Activated CD4-positive, alpha-beta memory T cell treated with anti-CD3 and anti-CD28 coated beads, Interleukin-2, amount 10 ng/mL, durations not matched to agents 7 days and 5 days (primary cell): ENCODE measurements around the gene LMBR1L. TPM values are rescaled to one million over a fixed set of nuclear protein-coding genes. Genes with fewer than 3 reads are reported as not detected.
"Not testable (repeated sequence)": the region's sequence is repeated elsewhere in the genome, so short reads cannot be mapped to it uniquely, and the experiment has no call there.

Experiments
- CTCF ChIA-PET: fragments of 350-600 bp; sonication (Branson Sonifier 250); formaldehyde crosslinking; loops from one replicate; lab custom pipeline; 2021; ENCODE audit warnings: antibody characterized with exemption, inconsistent platforms; lab: Charles Lee
- POLR2A ChIA-PET: fragments of 350-600 bp; sonication (Branson Sonifier 250); formaldehyde crosslinking; loops from one replicate; lab custom pipeline; 2021; ENCODE audit warnings: antibody characterized with exemption; lab: Charles Lee
- DNase-seq: peaks from one replicate; pipeline ENCODE4 v3.0.0-alpha.2; 2020
- H3K27ac Mint-ChIP-seq: one replicate; pipeline ENCODE4 v1.8.0; 2021; ENCODE audit warnings: mild to moderate bottlenecking, mixed read lengths
- H3K27me3 Mint-ChIP-seq: one replicate; pipeline ENCODE4 v1.8.0; 2021; ENCODE audit warnings: mixed read lengths
- H3K36me3 Mint-ChIP-seq: one replicate; pipeline ENCODE4 v1.8.0; 2021; ENCODE audit warnings: low read depth, mixed read lengths
- H3K4me1 Mint-ChIP-seq: one replicate; pipeline ENCODE4 v1.8.0; 2021; ENCODE audit warnings: mixed read lengths
- H3K4me3 Mint-ChIP-seq: one replicate; pipeline ENCODE4 v1.8.0; 2021; ENCODE audit warnings: mild to moderate bottlenecking, mixed read lengths
- H3K9me3 Mint-ChIP-seq: one replicate; pipeline ENCODE4 v1.8.0; 2021; ENCODE audit warnings: mixed read lengths
- total RNA-seq, 2 experiments: library from RNA; stranded (reverse); gene quantifications; one replicate each; pipeline ENCODE4 v1.2.3, GENCODE V29; 2021

The LMBR1L gene, protein sequence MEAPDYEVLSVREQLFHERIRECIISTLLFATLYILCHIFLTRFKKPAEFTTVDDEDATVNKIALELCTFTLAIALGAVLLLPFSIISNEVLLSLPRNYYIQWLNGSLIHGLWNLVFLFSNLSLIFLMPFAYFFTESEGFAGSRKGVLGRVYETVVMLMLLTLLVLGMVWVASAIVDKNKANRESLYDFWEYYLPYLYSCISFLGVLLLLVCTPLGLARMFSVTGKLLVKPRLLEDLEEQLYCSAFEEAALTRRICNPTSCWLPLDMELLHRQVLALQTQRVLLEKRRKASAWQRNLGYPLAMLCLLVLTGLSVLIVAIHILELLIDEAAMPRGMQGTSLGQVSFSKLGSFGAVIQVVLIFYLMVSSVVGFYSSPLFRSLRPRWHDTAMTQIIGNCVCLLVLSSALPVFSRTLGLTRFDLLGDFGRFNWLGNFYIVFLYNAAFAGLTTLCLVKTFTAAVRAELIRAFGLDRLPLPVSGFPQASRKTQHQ
- 10 to 100 TPM; 82.8 to 85.3 TPM for total RNA-seq

DNA sequence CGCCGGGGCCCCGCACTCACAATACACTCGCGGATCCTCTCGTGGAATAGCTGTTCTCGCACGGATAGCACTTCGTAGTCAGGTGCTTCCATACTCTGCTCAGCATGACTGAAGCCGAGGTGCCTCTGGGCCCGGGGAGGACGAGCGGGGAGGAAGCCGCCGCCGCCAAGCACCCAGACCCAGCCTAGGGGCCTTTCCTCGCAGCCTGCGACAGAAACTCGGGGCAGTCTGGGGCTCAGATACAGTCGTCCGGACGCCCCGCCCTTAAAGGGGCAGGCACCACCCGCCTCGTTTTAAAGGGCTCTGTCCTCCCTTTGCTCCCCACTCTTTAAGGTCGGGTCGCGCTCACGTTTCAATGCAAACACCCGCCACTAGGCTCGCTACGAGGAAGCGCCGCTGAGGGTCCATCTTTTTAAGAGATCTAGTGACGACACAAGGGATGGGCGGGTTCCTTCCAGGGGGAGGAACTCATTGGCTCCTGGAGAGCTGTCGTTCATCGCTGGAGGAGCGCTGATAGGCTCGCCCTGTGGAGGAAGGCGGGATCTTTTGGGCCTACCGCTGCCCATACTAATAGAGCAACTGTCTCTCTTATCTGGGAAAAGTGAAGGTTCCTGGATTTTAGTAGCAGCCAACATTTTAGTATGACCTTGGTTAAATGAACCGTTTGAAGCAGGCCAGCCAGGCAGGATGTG is at the start of gene LMBR1L:
LMBR1L (minus strand) TSS at position 384 of the 692 bp plus-strand sequence; CDS start at position 92, 292 bp downstream.
- ChIA-PET CTCF (interaction anchor here (1.0 to 5.8 kb wide), 18 partner anchors 10 to 125 kb away, joined by 3 to 46 read pairs (median 5); partner anchors contain the start of genes DHH, RHEBL1 and TUBA1B), POLR2A (interaction anchor here (0.8 to 6.7 kb wide), 16 partner anchors 9 to 154 kb away, joined by 3 to 132 read pairs (median 8); partner anchors contain the start of genes DHH, RHEBL1, TUBA1A and TUBA1B)
- H3K4me1 Mint-ChIP-seq: peaks cover 31% of the 10 kb centered on the region
- DNase-seq: peak; percentile 97
- peaks cover 2% of the 10 kb centered on the region for H3K27me3 Mint-ChIP-seq
- peak within 1 kb of the TSS; percentile 82 for H3K27ac Mint-ChIP-seq
- peaks cover 11% of the 10 kb centered on the region for H3K36me3 Mint-ChIP-seq
- no peaks in the 10 kb centered on the region for H3K9me3 Mint-ChIP-seq
- peak within 1 kb of the TSS; percentile 88 for H3K4me3 Mint-ChIP-seq

DNA sequence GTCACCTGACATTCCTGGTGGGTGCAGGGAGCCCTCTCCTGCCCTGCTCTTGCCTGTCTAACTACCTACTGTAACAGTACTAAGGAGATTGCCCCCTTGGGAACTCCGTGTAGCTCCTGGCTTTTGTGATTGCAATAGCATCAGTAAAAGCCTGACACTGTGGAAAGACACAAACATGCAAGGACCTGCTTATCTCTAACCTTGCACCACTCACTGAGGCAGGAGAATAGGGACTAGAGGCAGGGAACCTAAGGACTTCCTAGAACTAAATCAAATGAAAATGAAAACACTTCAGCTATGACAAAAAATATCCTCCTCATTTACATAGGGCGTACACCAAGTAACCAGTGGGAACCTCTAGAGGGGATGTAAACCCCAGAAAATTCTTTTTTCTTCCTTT is 49.8 kb upstream of the LMBR1L start:
- H3K9me3 Mint-ChIP-seq: no peaks in the 10 kb centered on the region
- no peak overlapping the region for H3K4me3 Mint-ChIP-seq
- CTCF ChIA-PET: interaction anchor here (0.6 kb wide), 1 partner anchor 238 kb away, joined by 5 read pairs; no protein-coding TSS in a partner anchor
- no peaks in the 10 kb centered on the region for H3K36me3 Mint-ChIP-seq
- H3K27me3 Mint-ChIP-seq: no peaks in the 10 kb centered on the region
- POLR2A ChIA-PET: no interaction called here
- DNase-seq: no peak
- H3K27ac Mint-ChIP-seq: no peak overlapping the region
- H3K4me1 Mint-ChIP-seq: no peaks in the 10 kb centered on the region

DNA sequence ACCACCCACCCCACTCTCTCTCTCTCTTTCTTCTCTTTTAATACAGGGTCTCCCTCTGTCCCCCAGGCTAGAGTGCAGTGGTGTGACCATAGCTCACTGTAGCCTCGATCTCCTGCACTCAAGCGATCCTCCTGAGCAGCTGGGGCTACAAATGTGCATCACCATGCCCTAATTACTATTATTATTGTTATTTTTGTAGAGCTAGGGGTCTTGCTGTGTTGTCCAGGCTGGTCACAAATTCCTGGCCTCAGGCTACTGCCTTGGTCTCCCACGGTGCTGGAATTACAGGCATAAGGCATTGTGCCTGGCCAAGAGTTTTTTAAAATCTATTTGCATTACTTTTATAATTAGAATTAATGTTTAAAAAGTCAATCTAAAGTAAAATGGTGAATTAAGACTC is 43.6 kb upstream of the LMBR1L start:
- ChIA-PET CTCF (no interaction called here), POLR2A (interaction anchor here (1.0 kb wide), 1 partner anchor 24 kb away, joined by 3 read pairs; no protein-coding TSS in a partner anchor)
- no peaks in the 10 kb centered on the region for H3K27me3 Mint-ChIP-seq
- no peak overlapping the region for H3K4me3 Mint-ChIP-seq
- H3K27ac Mint-ChIP-seq: no peak overlapping the region
- no peak for DNase-seq
- H3K9me3 Mint-ChIP-seq: no peaks in the 10 kb centered on the region
- H3K4me1 Mint-ChIP-seq: peaks cover 4% of the 10 kb centered on the region
- H3K36me3 Mint-ChIP-seq: no peaks in the 10 kb centered on the region

DNA sequence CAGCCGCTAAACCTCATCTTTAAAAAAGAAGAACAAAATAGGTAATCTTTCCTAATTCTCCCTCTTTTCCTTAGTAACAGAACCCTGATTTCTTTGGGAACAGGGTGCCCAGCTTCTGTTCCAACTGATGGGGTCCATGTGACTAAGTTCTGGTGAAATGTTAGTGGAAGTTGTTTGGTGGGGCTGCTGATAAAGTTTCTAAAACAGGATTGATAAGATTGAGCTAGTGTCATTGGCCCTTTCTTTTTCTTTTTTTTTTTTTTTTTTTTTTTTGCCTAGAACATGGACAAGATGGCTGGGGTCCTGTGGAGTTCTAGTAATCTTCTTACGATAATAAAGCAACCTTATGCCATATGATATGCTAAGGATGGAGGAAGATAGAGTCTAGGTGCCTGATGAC is 36.7 kb upstream of the LMBR1L start:
- Mint-ChIP-seq H3K36me3 (no peaks in the 10 kb centered on the region), H3K4me3 (no peak overlapping the region), H3K27me3 (no peaks in the 10 kb centered on the region), H3K9me3 (no peaks in the 10 kb centered on the region), H3K4me1 (peaks cover 4% of the 10 kb centered on the region), H3K27ac (no peak overlapping the region)
- ChIA-PET CTCF (interaction anchor here (1.2 kb wide), 1 partner anchor 16 kb away, joined by 4 read pairs; the partner anchor contains the start of gene TUBA1B), POLR2A (interaction anchor here (0.6 to 2.0 kb wide), 2 partner anchors 16 to 97 kb away, joined by 3 to 12 read pairs; partner anchors contain the start of gene TUBA1B)
- DNase-seq: no peak

DNA sequence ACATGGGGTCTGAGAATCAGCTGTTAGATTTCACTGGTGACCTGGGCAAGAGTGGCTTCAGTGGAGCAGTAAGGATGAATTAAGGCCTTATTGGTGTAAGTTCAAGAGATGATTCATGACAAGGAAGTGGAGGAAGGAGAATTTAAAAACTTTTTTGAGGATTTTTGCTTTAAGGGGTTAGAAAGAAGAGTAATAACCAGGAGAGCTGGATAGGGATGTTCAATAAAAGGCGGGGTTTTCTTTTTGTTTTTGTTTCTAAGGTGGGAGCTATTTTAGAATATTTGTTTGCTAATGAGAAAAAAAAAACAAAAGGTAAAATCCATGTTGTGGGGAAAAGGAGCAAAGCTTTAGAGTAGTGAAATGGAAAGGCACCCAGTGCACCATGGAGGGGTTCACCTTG is 35.8 kb upstream of the LMBR1L start:
- peaks cover 4% of the 10 kb centered on the region for H3K4me1 Mint-ChIP-seq
- no peak for DNase-seq
- H3K27ac Mint-ChIP-seq: no peak overlapping the region
- no peaks in the 10 kb centered on the region for H3K27me3 Mint-ChIP-seq
- H3K9me3 Mint-ChIP-seq: no peaks in the 10 kb centered on the region
- no peaks in the 10 kb centered on the region for H3K36me3 Mint-ChIP-seq
- ChIA-PET CTCF (interaction anchor here (0.6 to 1.2 kb wide), 2 partner anchors 15 to 70 kb away, joined by 3 to 4 read pairs; partner anchors contain the start of gene TUBA1B), POLR2A (interaction anchor here (1.2 kb wide), 1 partner anchor 16 kb away, joined by 4 read pairs; no protein-coding TSS in a partner anchor)
- no peak overlapping the region for H3K4me3 Mint-ChIP-seq

DNA sequence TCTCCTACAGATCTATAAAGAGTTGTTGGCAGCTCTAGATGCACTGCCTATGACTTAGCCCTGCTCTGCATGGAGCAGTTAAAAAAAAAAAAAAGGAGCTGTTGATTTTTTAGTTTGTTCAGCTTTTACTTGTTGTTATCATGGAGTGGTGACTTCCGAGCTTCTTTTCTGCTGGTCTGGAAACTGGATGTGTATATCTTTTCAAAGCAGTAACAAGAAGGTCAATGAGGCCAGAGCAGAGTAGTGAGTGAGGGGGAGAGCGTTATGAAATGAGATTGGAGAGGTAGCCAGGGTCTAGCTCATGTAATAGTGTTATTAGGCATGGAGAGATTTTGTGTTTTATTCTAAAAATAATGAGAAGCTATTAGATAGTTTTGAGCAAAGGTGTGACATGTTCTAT is 33.7 kb upstream of the LMBR1L start:
- no peak overlapping the region for H3K4me3 Mint-ChIP-seq
- no peaks in the 10 kb centered on the region for H3K27me3 Mint-ChIP-seq
- DNase-seq: no peak
- ChIA-PET CTCF (interaction anchor here (0.7 to 1.5 kb wide), 2 partner anchors 12 to 267 kb away, joined by 3 to 5 read pairs; no protein-coding TSS in a partner anchor), POLR2A (interaction anchor here (5.4 kb wide), 1 partner anchor 13 kb away, joined by 44 read pairs; the partner anchor contains the start of gene TUBA1B)
- no peaks in the 10 kb centered on the region for H3K9me3 Mint-ChIP-seq
- H3K27ac Mint-ChIP-seq: no peak overlapping the region
- H3K4me1 Mint-ChIP-seq: no peaks in the 10 kb centered on the region
- H3K36me3 Mint-ChIP-seq: peaks cover 3% of the 10 kb centered on the region

DNA sequence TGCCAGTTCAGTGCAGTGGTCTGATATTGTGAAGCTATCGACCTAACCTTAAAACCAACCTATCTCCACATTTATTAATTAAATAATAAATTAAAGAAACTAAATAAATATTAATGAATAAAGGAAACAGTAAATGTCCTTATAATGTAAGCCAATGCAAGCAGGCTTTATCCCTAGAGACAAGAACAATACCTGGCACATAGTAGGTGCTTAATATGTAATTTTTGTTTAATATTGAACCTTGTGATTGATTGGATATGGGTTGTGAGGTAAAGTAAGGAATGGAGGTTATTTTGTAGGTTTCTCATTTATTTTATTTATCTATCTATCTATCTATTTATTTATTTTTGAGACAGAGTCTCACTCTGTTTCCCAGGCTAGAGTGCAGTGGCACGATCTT is 28.4 kb upstream of the LMBR1L start:
- H3K9me3 Mint-ChIP-seq: no peaks in the 10 kb centered on the region
- no peak overlapping the region for H3K27ac Mint-ChIP-seq
- H3K4me3 Mint-ChIP-seq: no peak overlapping the region
- H3K36me3 Mint-ChIP-seq: peaks cover 3% of the 10 kb centered on the region
- no peak for DNase-seq
- peaks cover 5% of the 10 kb centered on the region for H3K4me1 Mint-ChIP-seq
- no peaks in the 10 kb centered on the region for H3K27me3 Mint-ChIP-seq
- ChIA-PET CTCF (interaction anchor here (1.0 kb wide), 1 partner anchor 43 kb away, joined by 3 read pairs; no protein-coding TSS in a partner anchor), POLR2A (interaction anchor here (1.1 to 2.1 kb wide), 3 partner anchors 8 to 125 kb away, joined by 3 to 6 read pairs (median 5); partner anchors contain the start of genes TUBA1A and TUBA1B)

DNA sequence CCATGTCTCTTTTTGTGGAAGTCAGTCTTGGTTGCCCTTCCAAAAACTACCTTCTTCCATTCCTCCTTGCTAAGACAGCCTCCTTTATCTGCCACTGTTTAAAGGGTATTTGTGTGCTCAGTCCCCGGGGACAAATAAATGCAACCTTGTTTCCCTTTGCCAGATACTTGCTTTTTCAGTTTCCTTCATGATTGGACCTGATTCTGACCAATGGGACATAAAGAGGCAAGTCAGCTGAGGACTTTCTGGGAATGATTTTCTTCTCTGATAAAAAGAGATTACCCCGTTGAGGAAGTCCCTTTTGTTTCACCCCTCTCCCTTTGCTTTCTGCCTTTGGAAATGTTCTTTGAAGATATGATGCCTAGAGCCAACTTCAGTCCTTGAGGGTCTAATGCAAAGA is 27.9 kb upstream of the LMBR1L start:
- DNase-seq: no peak
- no peaks in the 10 kb centered on the region for H3K27me3 Mint-ChIP-seq
- ChIA-PET POLR2A (interaction anchor here (1.1 to 2.1 kb wide), 3 partner anchors 8 to 125 kb away, joined by 3 to 6 read pairs (median 5); partner anchors contain the start of genes TUBA1A and TUBA1B), CTCF (interaction anchor here (0.8 to 1.2 kb wide), 3 partner anchors 42 to 127 kb away, joined by 3 to 4 read pairs (median 3); no protein-coding TSS in a partner anchor)
- peaks cover 3% of the 10 kb centered on the region for H3K36me3 Mint-ChIP-seq
- no peak overlapping the region for H3K4me3 Mint-ChIP-seq
- H3K9me3 Mint-ChIP-seq: no peaks in the 10 kb centered on the region
- H3K4me1 Mint-ChIP-seq: peaks cover 9% of the 10 kb centered on the region
- no peak overlapping the region for H3K27ac Mint-ChIP-seq

DNA sequence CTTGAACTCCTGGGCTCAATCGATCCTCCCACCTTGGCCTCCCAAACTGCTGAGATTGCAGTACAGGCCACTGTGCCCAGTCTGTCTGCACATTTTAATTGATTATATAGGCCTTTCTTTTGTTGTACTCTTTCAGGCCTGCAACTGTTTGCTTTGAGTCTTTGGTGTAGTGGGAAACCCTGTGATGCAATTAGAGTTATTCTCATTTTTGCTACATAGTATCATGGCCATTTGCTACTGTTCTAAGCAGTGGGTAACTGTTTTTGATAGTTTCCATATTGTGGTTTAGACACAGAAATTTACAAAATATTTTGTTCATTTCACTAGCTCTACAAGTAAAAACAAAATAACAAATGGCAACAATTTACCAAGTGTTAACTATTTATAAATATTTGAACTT is 26.8 kb upstream of the LMBR1L start:
- DNase-seq: no peak
- Mint-ChIP-seq H3K4me1 (peaks cover 20% of the 10 kb centered on the region), H3K4me3 (no peak overlapping the region), H3K36me3 (peaks cover 3% of the 10 kb centered on the region), H3K27ac (no peak overlapping the region), H3K27me3 (no peaks in the 10 kb centered on the region), H3K9me3 (no peaks in the 10 kb centered on the region)
- POLR2A ChIA-PET: interaction anchor here (1.4 kb wide), 1 partner anchor 127 kb away, joined by 3 read pairs; no protein-coding TSS in a partner anchor
- CTCF ChIA-PET: interaction anchor here (0.6 to 1.2 kb wide), 2 partner anchors 128 to 1299 kb away, joined by 3 to 4 read pairs; no protein-coding TSS in a partner anchor

DNA sequence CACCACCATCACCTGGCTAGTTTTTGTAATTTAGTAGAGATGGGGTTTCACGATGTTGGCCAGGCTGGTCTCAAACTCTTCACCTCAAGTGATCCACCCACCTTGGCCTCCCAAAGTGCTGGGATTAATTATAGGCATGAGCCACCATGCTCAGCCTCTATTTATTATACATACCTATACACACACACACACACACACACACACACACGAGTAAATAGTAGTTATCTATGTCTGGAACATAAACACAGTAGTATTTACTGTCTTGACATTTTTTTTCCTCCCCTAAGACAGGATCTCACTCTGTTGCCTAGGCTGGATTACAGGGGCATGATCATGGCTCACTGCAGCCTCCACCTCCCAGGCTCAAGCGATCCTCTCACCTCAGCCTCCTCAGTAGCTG is 26.4 kb upstream of the LMBR1L start:
- DNase-seq: not testable (repeated sequence)

DNA sequence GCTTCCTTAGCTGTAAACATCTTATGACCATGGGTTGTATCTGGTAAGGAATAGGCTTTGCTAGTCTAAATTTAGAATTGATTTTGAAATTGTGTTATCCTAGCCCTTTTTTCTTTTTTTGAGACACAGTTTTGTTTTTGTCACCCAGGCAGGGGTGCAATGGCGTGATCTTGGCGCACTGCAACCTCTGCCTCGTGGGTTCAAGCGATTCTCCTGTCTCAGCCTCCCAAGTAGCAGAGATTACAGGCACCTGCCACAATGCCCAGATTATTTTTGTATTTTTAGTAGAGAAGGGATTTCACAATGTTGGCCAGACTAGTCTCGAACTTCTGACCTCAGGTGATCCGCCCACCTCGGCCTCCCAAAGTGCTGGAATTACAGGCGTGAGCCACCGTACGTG is 22.9 kb upstream of the LMBR1L start:
- ChIA-PET CTCF (interaction anchor here (0.7 to 4.1 kb wide), 6 partner anchors 11 to 209 kb away, joined by 3 to 44 read pairs (median 4); partner anchors contain the start of gene TUBA1A), POLR2A (interaction anchor here (0.9 to 6.7 kb wide), 7 partner anchors 24 to 608 kb away, joined by 3 to 261 read pairs (median 74); partner anchors contain the start of genes LMBR1L, RHEBL1, TMBIM6 and TUBA1A)
- DNase-seq: no peak
- Mint-ChIP-seq H3K27me3 (no peaks in the 10 kb centered on the region), H3K4me1 (peaks cover 45% of the 10 kb centered on the region), H3K9me3 (no peaks in the 10 kb centered on the region), H3K4me3 (peak overlapping the region; percentile 92), H3K36me3 (peaks cover 26% of the 10 kb centered on the region), H3K27ac (peak overlapping the region; percentile 47)

More for the DNA sequence above, 26.4 kb upstream of the LMBR1L start:
- peaks cover 25% of the 10 kb centered on the region for H3K4me1 Mint-ChIP-seq
- H3K27me3 Mint-ChIP-seq, H3K27ac Mint-ChIP-seq, H3K9me3 Mint-ChIP-seq, H3K4me3 Mint-ChIP-seq, H3K36me3 Mint-ChIP-seq, POLR2A ChIA-PET: not testable (repeated sequence)
- CTCF ChIA-PET: interaction anchor here (0.6 kb wide), 1 partner anchor 1298 kb away, joined by 3 read pairs; no protein-coding TSS in a partner anchor
